Sigmoid colon (tissue), 4 donors: Measurements from ENCODE around the gene SCLY.

Experiments
- CTCF ChIP-seq, 4 experiments: fragments of 450-650 bp in 3 of 4; fragments of 200-600 bp in 1 of 4; IDR thresholded peaks; one replicate each; pipeline ENCODE4 v1.5.1; 2016 to 2019; ENCODE audit warnings: antibody characterized with exemption in 4 of 4, mild to moderate bottlenecking in 3 of 4, moderate library complexity in 2 of 4
- EP300 ChIP-seq, 4 donors: sonication (generic); formaldehyde crosslinking; IDR thresholded peaks; one replicate each; pipeline ENCODE4 v1.6.1; 2017; ENCODE audit warnings: antibody characterized with exemption in 4 of 4
- POLR2AphosphoS5 ChIP-seq, 4 donors: sonication (generic); formaldehyde crosslinking; IDR thresholded peaks; one replicate each; pipeline ENCODE4 v1.6.1; 2017; ENCODE audit warnings: antibody characterized with exemption in 4 of 4

DNA sequence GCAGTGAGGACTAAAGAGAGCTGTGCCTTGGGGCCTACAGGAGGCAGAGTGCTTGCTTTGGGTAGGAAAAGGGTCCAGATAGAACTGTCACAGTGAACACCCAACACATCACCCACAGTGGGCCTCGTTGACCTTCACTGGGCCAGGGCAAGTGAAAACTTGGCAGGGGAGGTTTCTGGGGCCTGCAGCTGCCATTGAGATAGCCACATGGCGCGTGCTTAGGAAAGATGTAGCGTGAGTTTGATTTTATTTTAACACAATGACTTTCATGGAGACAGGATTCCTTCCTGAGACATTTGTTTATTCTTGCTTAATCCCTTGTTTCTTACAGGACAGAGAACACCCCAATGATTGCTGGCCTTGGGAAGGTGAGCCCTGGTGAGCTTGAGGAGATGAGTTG lies 30.1 kb downstream of the SCLY start:
- TF ChIP-seq CTCF (IDR thresholded peaks at IDR 0.05) (no peak), POLR2AphosphoS5 (IDR thresholded peaks at IDR 0.05) (no peak), EP300 (IDR thresholded peaks at IDR 0.05) (no peak)
